ENCODE data around the gene ROR1. TPM values are rescaled to one million over a fixed set of nuclear protein-coding genes. Genes with fewer than 3 reads are reported as not detected.

ROR1 gene
- total RNA-seq, 1 donor from 2014 or later = 81.4 TPM

GRCh38 chr1:64173336-64173940, 399.6 kb downstream of the ROR1 start:
- Mint-ChIP-seq H3K36me3 (peaks cover 54% of the 10 kb centered on the region), H3K4me1 (peaks cover 48% of the 10 kb centered on the region), H3K4me3 (no peak overlapping the region), H3K27me3 (ENCODE audit: low read depth) (no peaks in the 10 kb centered on the region), H3K27ac (peak overlapping the region; percentile 89), H3K9me3 (peaks cover 16% of the 10 kb centered on the region)
- TF ChIP-seq CTCF (IDR thresholded peaks at IDR 0.05; ENCODE audit: unreplicated experiment) = no peak
- DNase-seq (ENCODE audit: low spot score in 2 of 2, unreplicated experiment in 2 of 2) = no peak

GRCh38 chr1:64175639-64176038, 401.8 kb downstream of the ROR1 start:
- Mint-ChIP-seq H3K27me3 (ENCODE audit: low read depth) (no peaks in the 10 kb centered on the region), H3K36me3 (peaks cover 42% of the 10 kb centered on the region), H3K9me3 (peaks cover 5% of the 10 kb centered on the region), H3K27ac (no peak overlapping the region), H3K4me1 (peaks cover 54% of the 10 kb centered on the region), H3K4me3 (no peak overlapping the region)
- TF ChIP-seq CTCF (IDR thresholded peaks at IDR 0.05; ENCODE audit: unreplicated experiment) = no peak
- no peak for DNase-seq (ENCODE audit: low spot score in 2 of 2, unreplicated experiment in 2 of 2)

GRCh38 chr1:64176659-64177058, 402.8 kb downstream of the ROR1 start:
- peaks cover 36% of the 10 kb centered on the region for H3K36me3 Mint-ChIP-seq
- no peak for DNase-seq (ENCODE audit: low spot score in 2 of 2, unreplicated experiment in 2 of 2)

GRCh38 chr1:64179588-64179987, 405.8 kb downstream of the ROR1 start:
- Mint-ChIP-seq H3K27me3 (ENCODE audit: low read depth) (no peaks in the 10 kb centered on the region), H3K9me3 (no peaks in the 10 kb centered on the region), H3K27ac (no peak overlapping the region), H3K4me3 (no peak overlapping the region), H3K4me1 (peaks cover 38% of the 10 kb centered on the region), H3K36me3 (peaks cover 38% of the 10 kb centered on the region)
- DNase-seq (ENCODE audit: low spot score in 2 of 2, unreplicated experiment in 2 of 2) = no peak
- no peak for TF ChIP-seq CTCF (IDR thresholded peaks at IDR 0.05; ENCODE audit: unreplicated experiment)

More at GRCh38 chr1:64176659-64177058, 402.8 kb downstream of the ROR1 start:
- Mint-ChIP-seq H3K4me1 (peaks cover 44% of the 10 kb centered on the region), H3K4me3 (no peak overlapping the region), H3K9me3 (no peaks in the 10 kb centered on the region), H3K27ac (no peak overlapping the region), H3K27me3 (ENCODE audit: low read depth) (no peaks in the 10 kb centered on the region)
- no peak for TF ChIP-seq CTCF (IDR thresholded peaks at IDR 0.05; ENCODE audit: unreplicated experiment)

GRCh38 chr1:64182207-64182606, 408.4 kb downstream of the ROR1 start:
- Mint-ChIP-seq H3K27ac (peak overlapping the region; percentile 1), H3K4me1 (peaks cover 31% of the 10 kb centered on the region), H3K9me3 (no peaks in the 10 kb centered on the region), H3K4me3 (no peak overlapping the region), H3K27me3 (ENCODE audit: low read depth) (no peaks in the 10 kb centered on the region), H3K36me3 (peaks cover 25% of the 10 kb centered on the region)
- DNase-seq (ENCODE audit: low spot score in 2 of 2, unreplicated experiment in 2 of 2) = no peak
- TF ChIP-seq CTCF (IDR thresholded peaks at IDR 0.05; ENCODE audit: unreplicated experiment) = no peak

Data from mesothelial cell of epicardium (in vitro differentiated cells).